BLaER1 treated with 17β-estradiol and CSF1 and Interleukin-3, amounts not matched to agents 10 nM and 100 nM (cell line): ENCODE data around the gene LIN28B.

Experiments used
- H3K27ac ChIP-seq, 11 experiments: shearing (Covaris generic); formaldehyde crosslinking; 2 replicates each; pipeline ENCODE4 v1.8.1; 2022
- H3K27me3 ChIP-seq, 11 experiments: shearing (Covaris generic); formaldehyde crosslinking; 2 replicates each; pipeline ENCODE4 v1.8.1; 2022
- H3K36me3 ChIP-seq, 11 experiments: shearing (Covaris generic); formaldehyde crosslinking; 2 replicates each; pipeline ENCODE4 v1.8.1; 2022
- H3K4me1 ChIP-seq, 10 experiments: shearing (Covaris generic); formaldehyde crosslinking; 2 replicates each; pipeline ENCODE4 v1.8.1; 2022
- H3K4me2 ChIP-seq, 11 experiments: shearing (Covaris generic); formaldehyde crosslinking; 2 replicates each; pipeline ENCODE4 v1.8.1; 2022
- H3K4me3 ChIP-seq, 10 experiments: shearing (Covaris generic); formaldehyde crosslinking; 2 replicates each; pipeline ENCODE4 v1.8.1; 2022
- H3K9ac ChIP-seq, 11 experiments: shearing (Covaris generic); formaldehyde crosslinking; 2 replicates each; pipeline ENCODE4 v1.8.1; 2022
- H3K9me3 ChIP-seq, 11 experiments: shearing (Covaris generic); formaldehyde crosslinking; replicated peaks in 1 of 11; 2 replicates each; pipeline ENCODE4 v1.8.1; 2022
- H4K20me1 ChIP-seq, 11 experiments: shearing (Covaris generic); formaldehyde crosslinking; 2 replicates each; pipeline ENCODE4 v1.8.1; 2022
- Cebpa-rat ChIP-seq, 11 experiments: shearing (Covaris generic); IDR thresholded peaks; 2 replicates each; pipeline ENCODE4 v1.8.1; 2022

The LIN28B gene

DNA sequence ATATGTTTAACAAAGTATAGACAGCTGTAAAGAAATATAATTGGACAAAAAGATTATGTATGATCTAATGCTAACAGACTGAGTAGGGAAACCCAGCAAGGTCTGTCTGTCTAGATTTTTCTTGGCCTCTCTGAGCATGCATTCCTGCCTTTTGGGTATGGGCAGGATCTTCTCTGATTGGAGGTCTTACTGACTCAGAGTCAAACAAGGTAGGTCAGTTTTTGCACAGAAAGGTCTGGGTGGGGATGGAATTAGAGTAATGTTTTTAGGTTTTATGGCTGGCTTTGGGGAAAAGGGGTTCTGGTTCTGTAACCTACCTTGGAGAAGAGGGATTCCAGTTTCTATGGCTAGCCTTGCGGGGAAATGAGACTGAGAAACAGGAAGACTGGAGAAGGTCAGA is 65.5 kb downstream of the LIN28B start:
- Histone ChIP-seq H3K9ac (no peak overlapping the region), H3K27ac (no peak overlapping the region), H3K9me3 (no peaks in the 10 kb centered on the region), H3K27me3 (no peaks in the 10 kb centered on the region), H4K20me1 (no peaks in the 10 kb centered on the region), H3K4me3 (no peak overlapping the region), H3K4me1 (no peaks in the 10 kb centered on the region), H3K36me3 (no peaks in the 10 kb centered on the region), H3K4me2 (no peak overlapping the region)
- no peak for TF ChIP-seq Cebpa-rat (IDR thresholded peaks at IDR 0.05)

DNA sequence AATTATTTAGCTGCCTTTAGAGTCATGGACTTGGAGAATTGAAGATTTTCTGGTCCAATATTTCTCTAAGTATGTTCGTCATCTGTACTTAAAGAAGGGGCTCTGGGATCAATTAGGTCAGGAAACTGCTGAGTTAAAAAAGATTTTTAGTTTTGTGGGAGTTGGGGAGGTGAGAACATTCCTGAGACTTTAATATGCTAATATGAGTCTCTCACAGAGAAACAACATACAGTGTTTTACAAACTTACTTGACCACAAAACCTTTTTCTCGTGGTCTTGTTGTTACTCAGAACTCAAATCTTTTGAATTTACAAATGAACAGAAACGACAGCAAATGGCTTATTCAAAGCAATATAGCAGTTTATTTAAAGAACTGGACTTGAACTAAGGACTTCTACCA is 67.9 kb downstream of the LIN28B start:
- no peaks in the 10 kb centered on the region for H4K20me1 ChIP-seq
- H3K4me2 ChIP-seq, result no peak overlapping the region
- H3K4me3 ChIP-seq, result no peak overlapping the region
- no peaks in the 10 kb centered on the region for H3K9me3 ChIP-seq
- no peak overlapping the region for H3K27ac ChIP-seq
- no peaks in the 10 kb centered on the region for H3K36me3 ChIP-seq
- H3K27me3 ChIP-seq, result no peaks in the 10 kb centered on the region
- TF ChIP-seq Cebpa-rat (IDR thresholded peaks at IDR 0.05), result no peak
- H3K4me1 ChIP-seq, result no peaks in the 10 kb centered on the region
- H3K9ac ChIP-seq, result no peak overlapping the region

DNA sequence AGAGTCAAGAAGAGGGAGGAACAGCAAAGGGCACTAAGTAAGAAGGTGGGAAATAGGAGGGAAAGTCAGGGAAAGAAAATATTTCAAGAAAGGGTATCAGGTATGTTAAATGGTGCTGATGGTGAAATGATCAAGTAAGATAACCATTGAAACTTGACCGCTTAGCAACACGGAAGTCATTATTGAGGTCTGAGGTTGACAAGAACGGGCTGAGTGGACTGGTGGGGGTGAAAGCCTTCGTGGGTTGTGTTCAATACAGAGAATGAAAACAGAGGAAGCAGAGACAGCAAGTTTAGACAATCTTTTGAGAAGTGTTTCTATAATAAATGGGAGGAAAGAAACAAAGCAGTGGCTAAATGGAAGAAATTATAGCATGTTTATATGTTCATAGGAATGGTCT is 72.0 kb downstream of the LIN28B start:
- Histone ChIP-seq H3K36me3 (no peaks in the 10 kb centered on the region), H4K20me1 (no peaks in the 10 kb centered on the region), H3K4me2 (no peak overlapping the region), H3K9ac (no peak overlapping the region), H3K4me1 (no peaks in the 10 kb centered on the region), H3K27me3 (no peaks in the 10 kb centered on the region), H3K4me3 (no peak overlapping the region), H3K9me3 (no peaks in the 10 kb centered on the region), H3K27ac (no peak overlapping the region)
- TF ChIP-seq Cebpa-rat (IDR thresholded peaks at IDR 0.05), result no peak

DNA sequence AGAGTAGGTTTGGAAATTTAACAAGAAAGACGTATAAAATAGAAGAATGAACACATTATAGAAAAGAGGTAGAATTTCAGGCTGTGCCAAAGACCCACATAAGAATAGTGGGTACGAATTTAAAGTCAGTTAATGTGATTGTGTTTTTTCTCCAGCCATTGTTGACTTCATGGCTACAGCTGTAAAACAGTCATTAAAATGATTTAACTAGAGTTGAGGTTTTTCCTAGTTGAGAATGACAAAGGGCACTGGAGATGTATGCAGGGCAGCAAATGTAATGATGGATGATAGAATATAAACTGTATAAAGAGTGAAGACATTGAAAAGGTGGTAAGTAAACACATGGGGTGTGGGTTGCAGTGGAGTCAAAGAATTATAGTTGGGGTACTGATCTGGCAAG is 72.7 kb downstream of the LIN28B start:
- Histone ChIP-seq H3K36me3 (no peaks in the 10 kb centered on the region), H3K27ac (no peak overlapping the region), H3K9me3 (no peaks in the 10 kb centered on the region), H4K20me1 (no peaks in the 10 kb centered on the region), H3K4me2 (no peak overlapping the region), H3K9ac (no peak overlapping the region), H3K4me3 (no peak overlapping the region), H3K27me3 (no peaks in the 10 kb centered on the region), H3K4me1 (no peaks in the 10 kb centered on the region)
- TF ChIP-seq Cebpa-rat (IDR thresholded peaks at IDR 0.05), result no peak

DNA sequence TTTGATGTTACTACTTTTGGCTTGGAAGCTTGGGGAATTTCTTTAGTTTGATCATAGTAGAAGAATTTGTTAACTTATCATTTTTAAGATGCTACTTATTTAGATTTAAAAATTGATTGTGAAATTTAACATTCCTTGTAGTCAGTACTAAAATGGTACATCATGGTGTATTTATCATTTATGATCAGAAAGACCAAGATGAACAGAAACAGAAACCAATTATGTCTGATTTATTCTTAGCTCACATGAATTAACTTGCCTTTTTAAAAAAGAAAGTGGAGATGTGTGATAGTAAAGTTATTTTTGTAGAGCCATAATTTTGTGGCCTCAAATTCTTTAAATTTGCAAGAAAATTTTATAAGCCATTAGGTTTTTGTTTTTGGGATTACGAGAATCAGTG is 77.6 kb downstream of the LIN28B start:
- no peak for TF ChIP-seq Cebpa-rat (IDR thresholded peaks at IDR 0.05)
- Histone ChIP-seq H3K4me3 (no peak overlapping the region), H3K36me3 (no peaks in the 10 kb centered on the region), H3K27me3 (no peaks in the 10 kb centered on the region), H3K4me1 (no peaks in the 10 kb centered on the region), H3K9me3 (no peaks in the 10 kb centered on the region), H4K20me1 (no peaks in the 10 kb centered on the region), H3K27ac (no peak overlapping the region), H3K9ac (no peak overlapping the region), H3K4me2 (no peak overlapping the region)

DNA sequence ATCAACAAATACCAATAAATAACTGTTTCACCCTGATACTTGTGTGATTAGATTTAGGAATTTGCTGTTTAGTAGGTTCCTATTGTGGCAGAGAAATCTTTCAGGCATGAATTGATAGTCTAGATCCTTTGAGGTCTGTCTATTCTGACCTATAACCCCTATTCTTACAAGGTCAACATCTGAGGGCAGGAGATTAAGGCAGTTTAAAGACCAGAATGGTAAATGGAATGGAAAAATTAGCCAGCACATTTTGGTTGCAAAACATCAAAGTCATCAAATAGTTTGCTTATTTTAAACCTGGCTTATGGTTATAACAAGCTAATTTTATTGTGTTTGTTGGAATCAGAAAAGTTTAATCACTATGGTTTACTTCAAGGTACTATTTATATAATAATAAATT is 78.4 kb downstream of the LIN28B start:
- Histone ChIP-seq H3K9ac (no peak overlapping the region), H4K20me1 (no peaks in the 10 kb centered on the region), H3K4me1 (no peaks in the 10 kb centered on the region), H3K36me3 (no peaks in the 10 kb centered on the region), H3K4me2 (no peak overlapping the region), H3K27ac (no peak overlapping the region), H3K4me3 (no peak overlapping the region), H3K9me3 (no peaks in the 10 kb centered on the region), H3K27me3 (no peaks in the 10 kb centered on the region)
- TF ChIP-seq Cebpa-rat (IDR thresholded peaks at IDR 0.05), result no peak

DNA sequence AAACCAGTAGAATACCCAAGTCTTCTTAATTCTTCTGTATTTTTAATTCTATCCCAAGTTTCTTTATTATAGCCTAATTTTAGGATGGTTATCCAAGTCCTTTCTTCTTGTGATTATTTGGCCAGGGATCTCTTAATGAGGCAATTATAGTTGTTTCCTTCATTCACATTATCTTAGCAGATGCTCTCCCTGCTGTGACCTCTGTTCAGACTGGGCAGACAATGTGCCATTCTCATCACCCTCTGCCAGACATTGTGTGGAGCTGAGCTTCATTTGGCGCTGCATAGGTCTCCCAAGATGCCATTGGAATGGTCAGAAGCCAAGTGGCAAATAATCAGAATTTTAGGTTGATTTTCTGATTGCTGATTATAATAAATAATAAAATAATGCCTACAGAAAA is 79.4 kb downstream of the LIN28B start:
- Histone ChIP-seq H4K20me1 (no peaks in the 10 kb centered on the region), H3K9me3 (no peaks in the 10 kb centered on the region), H3K27ac (no peak overlapping the region), H3K4me1 (no peaks in the 10 kb centered on the region), H3K27me3 (no peaks in the 10 kb centered on the region), H3K4me2 (no peak overlapping the region), H3K4me3 (no peak overlapping the region), H3K36me3 (no peaks in the 10 kb centered on the region), H3K9ac (no peak overlapping the region)
- no peak for TF ChIP-seq Cebpa-rat (IDR thresholded peaks at IDR 0.05)

DNA sequence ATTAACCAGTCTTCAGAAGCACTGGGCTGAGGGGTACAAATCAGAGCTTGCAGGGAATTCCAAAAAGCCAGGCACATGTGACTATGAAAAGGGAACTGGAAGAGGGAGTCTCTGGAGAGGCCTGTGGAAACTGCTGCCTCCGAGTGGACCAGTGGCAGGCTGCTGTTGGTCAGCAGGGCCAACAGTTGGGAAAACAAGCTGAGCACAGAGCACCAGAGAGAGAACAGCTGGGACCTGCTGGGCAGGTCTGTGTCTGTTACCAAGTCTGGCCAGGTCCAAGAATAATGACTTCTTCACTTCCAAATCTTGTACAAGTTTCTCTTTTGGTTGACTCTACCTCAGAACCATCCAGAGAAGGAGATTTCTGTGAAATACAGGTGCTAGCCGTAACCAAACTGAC is 81.4 kb downstream of the LIN28B start:
- TF ChIP-seq Cebpa-rat (IDR thresholded peaks at IDR 0.05), result no peak
- H3K9ac ChIP-seq, result no peak overlapping the region
- H4K20me1 ChIP-seq, result no peaks in the 10 kb centered on the region; a peak in 1 of 22 replicates
- H3K9me3 ChIP-seq, result no peaks in the 10 kb centered on the region
- no peaks in the 10 kb centered on the region for H3K36me3 ChIP-seq
- H3K4me3 ChIP-seq, result no peak overlapping the region
- H3K27ac ChIP-seq, result no peak overlapping the region
- H3K4me1 ChIP-seq, result no peaks in the 10 kb centered on the region
- H3K4me2 ChIP-seq, result no peak overlapping the region
- no peaks in the 10 kb centered on the region for H3K27me3 ChIP-seq

DNA sequence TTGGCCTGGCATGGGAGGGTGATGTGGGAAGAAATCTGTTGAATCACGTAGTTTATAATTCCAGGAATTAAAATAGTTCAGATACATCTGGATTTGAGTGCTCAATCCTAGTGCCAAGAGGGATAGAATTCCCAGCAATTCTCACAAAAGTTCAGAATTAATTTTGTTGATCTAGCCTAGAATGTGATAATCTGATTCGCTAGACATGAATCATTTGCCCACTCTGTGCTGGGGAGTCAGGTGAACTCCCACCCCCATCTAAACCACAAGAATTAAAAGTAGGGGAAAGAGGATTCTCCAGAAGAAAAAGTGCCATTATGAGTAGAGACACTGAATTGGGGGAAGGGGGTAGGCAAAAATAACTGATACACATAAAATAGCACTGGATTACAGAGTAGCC is 85.0 kb downstream of the LIN28B start:
- Histone ChIP-seq H3K4me2 (no peak overlapping the region), H3K9me3 (no peaks in the 10 kb centered on the region), H3K4me1 (no peaks in the 10 kb centered on the region), H3K36me3 (no peaks in the 10 kb centered on the region), H4K20me1 (no peaks in the 10 kb centered on the region; a peak in 1 of 22 replicates), H3K27ac (no peak overlapping the region), H3K4me3 (no peak overlapping the region), H3K9ac (no peak overlapping the region), H3K27me3 (no peaks in the 10 kb centered on the region)
- no peak for TF ChIP-seq Cebpa-rat (IDR thresholded peaks at IDR 0.05)

DNA sequence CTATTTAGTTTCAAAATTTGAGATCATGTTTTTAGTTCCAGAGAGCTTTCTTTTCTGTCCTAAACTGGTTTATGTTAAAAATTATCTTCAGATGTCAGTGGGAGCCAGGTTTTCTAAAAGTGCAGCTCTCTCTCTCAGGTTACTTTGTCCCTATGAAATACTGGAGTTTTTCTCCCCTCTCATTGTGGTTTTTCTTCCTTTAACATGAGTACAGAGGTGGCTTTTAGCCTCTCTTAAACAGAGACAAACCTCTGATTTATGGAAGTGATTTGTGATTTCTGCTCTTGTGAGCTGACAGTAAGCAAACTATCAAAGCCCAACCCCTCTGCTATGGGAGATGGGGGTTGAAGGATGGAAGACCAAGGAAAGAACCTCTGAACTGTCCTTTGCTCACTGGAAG is 85.7 kb downstream of the LIN28B start:
- H3K9me3 ChIP-seq, result no peaks in the 10 kb centered on the region
- no peak overlapping the region for H3K9ac ChIP-seq
- H3K27ac ChIP-seq, result no peak overlapping the region
- H3K27me3 ChIP-seq, result no peaks in the 10 kb centered on the region
- H3K4me1 ChIP-seq, result no peaks in the 10 kb centered on the region
- no peak overlapping the region for H3K4me2 ChIP-seq
- no peak for TF ChIP-seq Cebpa-rat (IDR thresholded peaks at IDR 0.05)
- no peaks in the 10 kb centered on the region; a peak in 1 of 22 replicates for H4K20me1 ChIP-seq
- no peaks in the 10 kb centered on the region for H3K36me3 ChIP-seq
- no peak overlapping the region for H3K4me3 ChIP-seq

DNA sequence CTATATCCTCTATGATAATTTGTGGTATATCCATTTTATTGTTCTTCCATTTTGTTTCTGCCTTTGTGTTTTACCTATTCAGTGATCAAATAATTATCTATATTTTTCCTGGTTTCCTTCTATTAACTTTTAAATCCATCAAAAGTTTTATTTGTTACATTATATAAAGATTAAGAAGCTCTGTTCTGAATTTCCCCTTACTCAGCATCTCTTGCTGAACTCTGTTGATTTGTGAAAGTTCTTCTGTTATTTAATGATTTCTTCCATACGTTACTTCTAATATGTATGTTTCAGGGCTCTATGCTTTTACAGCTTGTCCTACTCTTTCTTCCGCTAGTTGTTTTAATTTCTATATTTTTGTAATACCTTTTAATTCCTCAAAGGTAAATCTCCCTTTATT is 87.1 kb downstream of the LIN28B start:
- H3K4me1 ChIP-seq, result no peaks in the 10 kb centered on the region
- H3K4me2 ChIP-seq, result no peak overlapping the region
- no peaks in the 10 kb centered on the region; a peak in 1 of 22 replicates for H4K20me1 ChIP-seq
- no peaks in the 10 kb centered on the region for H3K27me3 ChIP-seq
- no peak for TF ChIP-seq Cebpa-rat (IDR thresholded peaks at IDR 0.05)
- H3K9me3 ChIP-seq, result no peaks in the 10 kb centered on the region
- no peak overlapping the region for H3K27ac ChIP-seq
- no peak overlapping the region for H3K9ac ChIP-seq
- no peaks in the 10 kb centered on the region for H3K36me3 ChIP-seq
- H3K4me3 ChIP-seq, result no peak overlapping the region
